ENCODE data around the gene FOXP1.

GRCh38 chr3:71322154-71322553, 261.4 kb downstream of the FOXP1 start:
- no peak for TF ChIP-seq EZH2 (IDR thresholded peaks at IDR 0.05; ENCODE audit: insufficient read depth, poor library complexity, severe bottlenecking)
- TF ChIP-seq EZH2phosphoT487 (IDR thresholded peaks at IDR 0.05; ENCODE audit: insufficient read depth, low read depth): no peak
